ENCODE measurements around the gene IFITM10.
"Not testable (repeated sequence)": the region's sequence is repeated elsewhere in the genome, so short reads cannot be mapped to it uniquely, and the experiment has no call there.

DNA sequence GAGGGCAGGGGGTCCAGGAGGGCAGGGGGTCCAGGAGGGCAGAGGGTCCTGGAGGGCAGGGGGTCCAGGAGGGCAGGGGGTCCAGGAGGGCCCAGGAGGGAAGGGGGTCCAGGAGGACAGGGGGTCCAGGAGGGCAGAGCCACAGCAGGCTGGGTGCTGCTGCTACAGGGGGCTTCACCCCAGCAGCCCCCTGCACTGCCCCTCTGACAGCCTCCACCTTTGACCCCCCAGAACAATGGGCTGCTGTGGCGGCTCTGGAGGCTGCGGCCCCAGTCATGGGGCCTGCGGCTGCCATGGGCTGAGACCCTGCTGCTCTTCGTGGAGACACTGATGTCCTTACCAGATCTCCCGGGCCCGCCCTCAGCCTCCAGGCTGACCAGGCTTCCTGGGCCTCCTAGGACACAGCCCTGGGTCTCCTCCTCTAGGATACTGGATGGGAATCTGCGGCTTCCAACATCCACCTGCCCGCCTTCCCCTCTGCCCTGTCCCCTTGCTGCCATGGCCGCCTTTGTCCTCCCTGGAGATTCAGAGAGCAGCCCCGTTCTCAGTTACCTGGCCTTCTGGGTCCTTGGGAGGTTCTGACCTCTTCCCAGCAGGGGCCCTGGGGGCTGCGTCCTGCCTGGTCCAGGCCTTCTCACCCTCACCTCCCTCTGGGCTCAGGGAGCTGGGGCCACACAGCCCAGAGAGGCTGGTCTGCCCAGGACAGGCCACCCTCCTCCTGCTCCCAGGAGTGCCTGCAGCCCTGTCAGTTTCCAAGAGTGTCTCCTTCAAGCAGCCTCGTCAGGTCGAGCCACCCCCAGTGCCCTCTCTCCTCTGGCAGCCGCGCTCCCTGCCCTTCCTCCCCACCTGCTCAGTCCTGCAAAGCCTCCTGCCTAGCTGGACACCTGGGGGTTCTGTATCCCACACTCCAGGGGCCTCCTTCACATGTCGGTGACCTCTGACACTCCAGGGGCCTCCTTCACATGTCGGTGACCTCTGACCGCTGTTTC is 65.2 kb downstream of the IFITM10 start:
- TF ChIP-seq CTCF (IDR thresholded peaks at IDR 0.05 in 2 of 3, conservative IDR thresholded peaks at IDR 0.05 in 1 of 3; ENCODE audit: control insufficient read depth in 2 of 3, extremely low read depth in 1 of 3, insufficient read depth in 1 of 3, low read depth in 3 of 3, low read length in 3 of 3); BCL11A (IDR thresholded peaks at IDR 0.05; ENCODE audit: low read depth, low read length): not testable (repeated sequence)

Data from GM12878 (cell line).